Activated naive CD4-positive, alpha-beta T cell treated with anti-CD3 and anti-CD28 coated beads for 36 hours (primary cell): ENCODE results near the gene ASB4. TPM values are rescaled to one million over a fixed set of nuclear protein-coding genes. Genes with fewer than 3 reads are reported as not detected.
"Not testable (repeated sequence)": the region's sequence is repeated elsewhere in the genome, so short reads cannot be mapped to it uniquely, and the experiment has no call there.

Source experiments
- CTCF ChIA-PET: fragments of 350-600 bp; sonication (Branson Sonifier 250); formaldehyde crosslinking; loops from one replicate; lab custom pipeline; 2021; ENCODE audit warnings: antibody characterized with exemption; lab: Charles Lee
- DNase-seq: peaks from one replicate; pipeline ENCODE4 v3.0.0-alpha.2; 2020
- H3K27ac Mint-ChIP-seq: one replicate; pipeline ENCODE4 v1.8.0; 2021; ENCODE audit warnings: mild to moderate bottlenecking, mixed read lengths
- H3K27me3 Mint-ChIP-seq: one replicate; pipeline ENCODE4 v1.8.0; 2021; ENCODE audit warnings: low read depth, mixed read lengths
- H3K36me3 Mint-ChIP-seq: one replicate; pipeline ENCODE4 v1.8.0; 2021; ENCODE audit warnings: low read depth, mixed read lengths
- H3K4me1 Mint-ChIP-seq: one replicate; pipeline ENCODE4 v1.8.0; 2021; ENCODE audit warnings: low read depth, mixed read lengths
- H3K4me3 Mint-ChIP-seq: one replicate; pipeline ENCODE4 v1.8.0; 2021; ENCODE audit warnings: mild to moderate bottlenecking, moderate library complexity, mixed read lengths
- H3K9me3 Mint-ChIP-seq: one replicate; pipeline ENCODE4 v1.8.0; 2021; ENCODE audit warnings: mixed read lengths
- intact Hi-C: fragments of 100-400 bp; cut with micrococcal nuclease; formaldehyde crosslinking; loops from one replicate; pipeline ENCODE4 v1.15.1; 2023
- total RNA-seq, 2 experiments: library from RNA; stranded (reverse); gene quantifications; one replicate each; pipeline ENCODE4 v1.2.3, GENCODE V29; 2021

The ASB4 gene
- total RNA-seq, 2 experiments from 2014 or later, result not detected

- Mint-ChIP-seq H3K36me3 (no peaks in the 10 kb centered on the region), H3K9me3 (no peaks in the 10 kb centered on the region), H3K4me3 (no peak overlapping the region), H3K27ac (no peak overlapping the region), H3K4me1 (no peaks in the 10 kb centered on the region), H3K27me3 (peaks cover 19% of the 10 kb centered on the region)
- CTCF ChIA-PET, result no interaction called here
- DNase-seq, result no peak
- intact Hi-C loops, result no loop called here
These were observed 3.3 kb upstream of the ASB4 start for GRCh38 chr7:95482424-95482823.

DNA sequence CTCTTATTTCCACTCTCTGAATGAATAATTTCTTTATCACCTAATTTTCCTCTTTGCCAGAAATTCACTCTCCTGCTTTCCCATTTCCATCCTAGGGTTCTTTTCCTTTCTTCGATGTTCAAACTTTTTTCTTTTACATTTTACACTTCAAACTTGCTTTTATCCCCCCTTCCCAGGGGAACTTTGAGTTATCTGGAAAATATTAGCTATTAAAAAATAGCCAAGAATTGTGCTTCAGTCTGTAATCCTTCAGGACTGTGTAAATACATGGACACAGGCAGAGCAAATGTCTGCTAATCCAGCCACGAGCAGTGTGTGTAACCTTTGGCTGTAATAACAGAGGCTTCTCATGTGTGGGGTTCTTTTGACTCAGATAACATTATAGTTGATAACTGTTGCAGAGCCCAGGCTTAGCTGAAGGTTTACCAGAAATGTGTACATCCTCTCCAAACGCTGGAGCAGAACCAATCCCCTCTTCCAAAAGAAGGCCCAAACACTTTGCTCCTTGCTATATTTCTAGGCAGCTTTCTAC, 4.6 kb downstream of the ASB4 start:
- intact Hi-C loops, result no loop called here
- H3K27ac Mint-ChIP-seq, result no peak overlapping the region
- no peaks in the 10 kb centered on the region for H3K4me1 Mint-ChIP-seq
- no peaks in the 10 kb centered on the region for H3K36me3 Mint-ChIP-seq
- no peak overlapping the region for H3K4me3 Mint-ChIP-seq
- no peak for DNase-seq
- H3K27me3 Mint-ChIP-seq, result peaks cover 2% of the 10 kb centered on the region
- CTCF ChIA-PET, result interaction anchor here (1.4 kb wide), 1 partner anchor 10 kb away, joined by 3 read pairs; no protein-coding TSS in a partner anchor
- no peaks in the 10 kb centered on the region for H3K9me3 Mint-ChIP-seq

GRCh38 chr7:95491201-95491600, 5.5 kb downstream of the ASB4 start:
- Mint-ChIP-seq H3K36me3 (no peaks in the 10 kb centered on the region), H3K27ac (no peak overlapping the region), H3K4me3 (no peak overlapping the region), H3K27me3 (peaks cover 1% of the 10 kb centered on the region), H3K9me3 (no peaks in the 10 kb centered on the region), H3K4me1 (no peaks in the 10 kb centered on the region)
- CTCF ChIA-PET, result interaction anchor here (0.5 to 1.4 kb wide), 3 partner anchors 11 to 1054 kb away, joined by 3 to 4 read pairs (median 3); no protein-coding TSS in a partner anchor
- DNase-seq, result no peak
- intact Hi-C loops, result no loop called here

- Mint-ChIP-seq H3K4me1 (no peaks in the 10 kb centered on the region), H3K9me3 (no peaks in the 10 kb centered on the region), H3K27ac (no peak overlapping the region), H3K36me3 (no peaks in the 10 kb centered on the region), H3K4me3 (no peak overlapping the region), H3K27me3 (no peaks in the 10 kb centered on the region)
- CTCF ChIA-PET, result interaction anchor here (1.4 kb wide), 1 partner anchor 12 kb away, joined by 3 read pairs; no protein-coding TSS in a partner anchor
- DNase-seq, result no peak
- intact Hi-C loops, result no loop called here
These were observed 6.0 kb downstream of the ASB4 start for GRCh38 chr7:95491634-95492314.

- Mint-ChIP-seq H3K27ac (no peak overlapping the region), H3K9me3 (no peaks in the 10 kb centered on the region), H3K4me3 (no peak overlapping the region), H3K4me1 (no peaks in the 10 kb centered on the region), H3K36me3 (no peaks in the 10 kb centered on the region), H3K27me3 (peaks cover 6% of the 10 kb centered on the region)
- DNase-seq, result no peak
- CTCF ChIA-PET, result interaction anchor here (0.6 to 0.7 kb wide), 3 partner anchors 15 to 1226 kb away, joined by 3 to 4 read pairs (median 3); no protein-coding TSS in a partner anchor
- intact Hi-C loops, result no loop called here
These were observed 7.5 kb downstream of the ASB4 start for GRCh38 chr7:95493247-95493646.

DNA sequence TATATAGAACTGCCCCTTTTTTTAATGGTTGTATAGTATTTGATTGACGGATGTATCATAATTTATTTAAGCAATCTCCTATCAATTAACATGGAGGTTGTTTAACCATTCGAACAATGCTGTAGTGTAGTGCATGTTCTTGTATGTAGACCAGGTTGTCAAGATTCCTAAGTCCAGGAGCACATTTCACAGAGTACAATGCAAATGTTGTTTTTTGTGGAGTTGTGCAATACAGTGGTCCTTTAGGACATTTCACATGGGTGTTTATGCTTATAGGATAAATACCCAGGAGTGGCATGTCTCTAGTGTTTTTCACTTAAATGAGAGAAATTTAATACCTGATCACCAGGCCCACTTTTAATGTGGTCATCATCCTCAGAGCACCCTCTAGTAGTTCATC, 8.1 kb downstream of the ASB4 start:
- no peak overlapping the region for H3K4me3 Mint-ChIP-seq
- H3K36me3 Mint-ChIP-seq, result no peaks in the 10 kb centered on the region
- intact Hi-C loops, result no loop called here
- H3K9me3 Mint-ChIP-seq, result no peaks in the 10 kb centered on the region
- peaks cover 6% of the 10 kb centered on the region for H3K27me3 Mint-ChIP-seq
- CTCF ChIA-PET, result no interaction called here
- no peak overlapping the region for H3K27ac Mint-ChIP-seq
- H3K4me1 Mint-ChIP-seq, result no peaks in the 10 kb centered on the region
- no peak for DNase-seq

DNA sequence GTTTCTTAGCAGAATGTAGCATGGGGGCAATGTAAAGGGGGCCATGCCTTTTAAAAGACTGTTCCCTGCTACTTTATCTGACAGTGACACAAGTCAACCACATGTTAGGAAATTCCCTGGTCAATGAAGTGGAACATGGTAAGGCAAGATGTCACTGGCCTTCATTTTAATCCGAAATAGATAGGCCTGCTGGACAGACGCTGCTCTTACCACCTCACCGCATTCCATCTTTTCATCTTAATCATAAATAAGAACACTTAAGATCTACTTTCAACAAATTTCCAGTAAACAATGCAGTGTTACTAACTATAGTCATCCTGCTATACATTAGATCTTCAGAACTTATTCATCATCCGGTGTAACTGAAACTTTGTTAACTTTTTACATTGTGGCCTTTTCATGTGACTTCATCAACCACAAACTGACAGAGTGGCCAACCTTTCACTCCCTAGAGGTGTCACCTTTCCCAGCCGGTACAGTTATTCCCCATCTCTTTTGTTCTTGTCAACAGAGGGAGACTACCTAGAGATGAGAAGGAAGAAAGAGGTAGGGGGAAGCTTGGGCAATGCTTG, 15.6 kb downstream of the ASB4 start:
- peak; percentile 52 for DNase-seq
- H3K4me1 Mint-ChIP-seq, result peaks cover 24% of the 10 kb centered on the region
- H3K27me3 Mint-ChIP-seq, result peaks cover 25% of the 10 kb centered on the region
- CTCF ChIA-PET, result interaction anchor here (0.6 to 1.4 kb wide), 2 partner anchors 24 to 722 kb away, joined by 3 to 8 read pairs; no protein-coding TSS in a partner anchor
- H3K27ac Mint-ChIP-seq, result peak overlapping the region; percentile 37
- H3K36me3 Mint-ChIP-seq, result no peaks in the 10 kb centered on the region
- no peaks in the 10 kb centered on the region for H3K9me3 Mint-ChIP-seq
- H3K4me3 Mint-ChIP-seq, result no peak overlapping the region
- intact Hi-C loops, result loop anchor here (1.0 to 5.0 kb wide), 6 partner anchors 784 to 1336 kb away; partner anchors contain the start of genes SGCE and SLC25A13

- H3K9me3 Mint-ChIP-seq, result no peaks in the 10 kb centered on the region
- H3K27ac Mint-ChIP-seq, result no peak overlapping the region
- CTCF ChIA-PET, result interaction anchor here (1.8 kb wide), 1 partner anchor 9 kb away, joined by 10 read pairs; no protein-coding TSS in a partner anchor
- H3K4me3 Mint-ChIP-seq, result no peak overlapping the region
- peaks cover 20% of the 10 kb centered on the region for H3K27me3 Mint-ChIP-seq
- H3K36me3 Mint-ChIP-seq, result no peaks in the 10 kb centered on the region
- no peak for DNase-seq
- intact Hi-C loops, result loop anchor here (5.0 kb wide), 3 partner anchors 820 to 995 kb away; partner anchors contain the start of genes SGCE and SLC25A13
- H3K4me1 Mint-ChIP-seq, result peaks cover 24% of the 10 kb centered on the region
These were observed 16.7 kb downstream of the ASB4 start for GRCh38 chr7:95502403-95502802.

DNA sequence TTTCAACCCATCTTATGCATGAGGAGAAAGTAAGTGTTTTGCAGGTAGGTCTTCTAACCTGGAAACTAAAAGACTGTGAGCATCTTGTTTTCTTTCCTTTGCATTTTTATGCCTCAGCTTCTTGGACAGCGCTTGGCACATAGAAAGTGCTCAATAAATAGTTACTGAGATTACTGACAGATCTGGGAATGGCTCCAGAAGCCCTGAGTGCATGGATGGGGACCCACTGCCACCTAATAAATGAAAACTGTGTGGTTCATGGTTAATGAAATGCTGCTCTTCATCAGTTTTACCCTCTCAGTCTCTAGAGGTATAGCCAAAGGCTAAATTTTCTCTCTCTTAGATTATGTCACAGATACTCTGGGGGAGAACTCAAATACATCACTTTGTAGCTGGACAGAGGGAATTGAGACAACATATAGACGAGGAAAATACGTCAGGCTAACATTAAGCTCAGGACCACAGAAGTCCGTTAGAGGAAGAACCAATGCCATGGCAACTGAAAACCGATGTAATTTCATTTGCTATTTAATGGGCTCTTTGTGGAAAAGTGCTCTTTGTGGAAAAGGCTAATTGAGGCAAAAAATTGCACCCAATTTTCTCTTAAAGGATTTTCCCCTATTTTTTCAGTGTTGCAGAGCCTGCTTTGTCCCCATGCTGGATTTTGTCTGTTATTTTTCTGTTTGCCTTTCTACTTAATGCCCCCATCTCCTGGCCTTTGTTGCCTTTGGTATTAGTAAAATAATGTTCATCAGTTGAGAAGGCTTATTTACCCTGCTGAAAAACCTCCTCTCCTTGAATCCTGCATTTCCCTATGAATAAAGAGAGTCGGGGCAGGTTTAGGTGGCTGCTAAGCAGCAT, 17.8 kb downstream of the ASB4 start:
- no peak for DNase-seq
- peaks cover 20% of the 10 kb centered on the region for H3K27me3 Mint-ChIP-seq
- intact Hi-C loops, result loop anchor here (5.0 kb wide), 3 partner anchors 819 to 994 kb away; partner anchors contain the start of genes SGCE and SLC25A13
- no peaks in the 10 kb centered on the region for H3K9me3 Mint-ChIP-seq
- no peak overlapping the region for H3K27ac Mint-ChIP-seq
- no peak overlapping the region for H3K4me3 Mint-ChIP-seq
- no peaks in the 10 kb centered on the region for H3K36me3 Mint-ChIP-seq
- H3K4me1 Mint-ChIP-seq, result peaks cover 24% of the 10 kb centered on the region
- CTCF ChIA-PET, result interaction anchor here (1.8 kb wide), 1 partner anchor 8 kb away, joined by 10 read pairs; no protein-coding TSS in a partner anchor

DNA sequence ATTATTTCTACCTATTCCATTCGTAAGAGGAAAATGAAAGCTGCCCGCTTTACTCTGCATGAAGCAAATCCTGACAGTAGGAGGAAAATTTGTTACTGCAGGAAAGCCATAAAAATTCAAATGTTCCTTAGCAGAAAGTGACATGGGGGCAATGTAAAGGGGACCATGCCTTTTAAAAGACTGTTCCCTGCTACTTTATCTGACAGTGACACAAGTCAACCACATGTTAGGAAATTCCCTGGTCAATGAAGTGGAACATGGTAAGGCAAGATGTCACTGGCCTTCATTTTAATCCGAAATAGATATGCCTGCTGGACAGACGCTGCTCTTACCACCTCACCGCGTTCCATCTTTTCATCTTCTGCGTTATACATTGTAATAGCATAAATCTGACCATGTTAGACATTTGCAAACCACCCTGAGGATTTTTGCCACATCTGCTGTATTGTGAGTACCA, 18.4 kb downstream of the ASB4 start:
- CTCF ChIA-PET, H3K9me3 Mint-ChIP-seq, H3K36me3 Mint-ChIP-seq, H3K27ac Mint-ChIP-seq, H3K4me3 Mint-ChIP-seq, DNase-seq: not testable (repeated sequence)
- Mint-ChIP-seq H3K27me3 (peaks cover 17% of the 10 kb centered on the region), H3K4me1 (peaks cover 22% of the 10 kb centered on the region)
- intact Hi-C loops, result loop anchor here (5.0 kb wide), 3 partner anchors 818 to 993 kb away; partner anchors contain the start of genes SGCE and SLC25A13

DNA sequence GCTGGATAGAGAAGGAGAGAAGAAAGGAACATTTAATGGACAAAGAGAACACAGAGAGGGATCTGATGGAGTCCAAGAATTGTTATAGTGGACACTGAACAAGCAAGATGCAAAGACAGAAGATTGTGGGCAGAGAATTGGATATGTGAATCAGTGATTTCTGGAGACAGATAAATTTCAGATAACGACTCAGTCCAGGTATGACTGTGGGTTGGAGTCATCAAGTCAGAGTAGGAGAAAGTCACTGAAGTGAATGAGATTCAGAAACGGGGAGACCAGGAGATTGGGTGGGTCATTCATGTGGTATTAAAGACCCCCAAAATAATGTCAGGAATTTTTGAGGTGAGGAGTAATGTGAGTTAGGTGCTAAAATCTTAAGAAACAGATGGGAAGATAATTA, 23.0 kb downstream of the ASB4 start:
- H3K27ac Mint-ChIP-seq, result no peak overlapping the region
- no peak overlapping the region for H3K4me3 Mint-ChIP-seq
- no peaks in the 10 kb centered on the region for H3K36me3 Mint-ChIP-seq
- CTCF ChIA-PET, result interaction anchor here (1.2 to 1.4 kb wide), 3 partner anchors 23 to 363 kb away, joined by 3 to 5 read pairs (median 5); no protein-coding TSS in a partner anchor
- peaks cover 6% of the 10 kb centered on the region for H3K27me3 Mint-ChIP-seq
- H3K4me1 Mint-ChIP-seq, result no peaks in the 10 kb centered on the region
- H3K9me3 Mint-ChIP-seq, result no peaks in the 10 kb centered on the region
- no peak for DNase-seq
- intact Hi-C loops, result no loop called here
